Stimulated activated CD4-positive, alpha-beta T cell treated with anti-CD3 and anti-CD28 coated beads, Interleukin-12 subunit alpha, Interleukin-12 subunit beta, amount 100 ng/mL, for 4 hours (primary cell): ENCODE data around the gene DICER1.
A peak's percentile ranks its signal among the peaks of the same experiment; 100 is the strongest.
"Not testable (repeated sequence)": the region's sequence is repeated elsewhere in the genome, so short reads cannot be mapped to it uniquely, and the experiment has no call there.

ENCODE experiments used
- DNase-seq: peaks from one replicate; pipeline ENCODE4 v3.0.0-alpha.2; 2020

DICER1 gene

DNA sequence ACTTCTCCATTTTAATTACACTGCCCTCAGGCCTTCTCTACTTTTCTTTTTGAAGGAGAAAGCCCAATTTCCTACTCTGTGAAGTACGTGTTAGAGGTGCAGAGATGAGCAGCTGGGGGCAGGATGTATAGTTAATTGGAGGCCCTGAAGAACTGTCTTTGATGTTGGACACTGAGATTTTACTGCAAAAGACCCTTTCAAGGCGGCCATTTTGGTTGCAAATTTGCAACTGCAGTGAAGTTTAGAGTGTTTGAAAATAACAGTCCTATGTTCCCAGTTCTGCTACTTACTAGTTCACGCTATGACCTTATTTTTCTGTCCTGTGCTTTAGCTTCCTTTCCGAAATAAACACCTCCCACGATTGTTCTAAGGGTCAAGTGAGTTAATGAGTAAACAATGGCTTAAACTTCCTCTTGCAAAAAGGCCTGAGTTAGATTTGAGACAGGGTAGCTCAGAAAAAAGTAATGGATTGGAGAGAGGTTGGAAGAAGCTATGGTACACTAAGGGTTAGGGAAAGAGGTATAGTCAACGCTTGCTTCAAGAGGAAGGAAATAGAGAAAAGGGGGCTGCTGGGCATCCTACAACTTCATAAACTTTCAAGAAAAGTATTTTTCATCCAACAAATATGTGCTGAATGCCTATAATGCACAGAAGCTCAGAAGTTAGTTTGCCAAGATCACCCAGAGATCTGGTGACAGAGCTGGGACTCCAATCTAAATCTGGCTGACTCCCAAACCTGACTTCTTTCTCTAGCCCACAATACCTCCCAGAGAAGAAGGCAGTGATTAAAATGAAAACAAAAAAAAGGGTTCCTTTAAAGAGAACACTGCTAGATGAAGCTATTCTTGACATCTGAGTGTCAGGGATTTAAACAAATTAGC lies 26.4 kb upstream of the DICER1 start:
- DNase-seq = no peak

DNA sequence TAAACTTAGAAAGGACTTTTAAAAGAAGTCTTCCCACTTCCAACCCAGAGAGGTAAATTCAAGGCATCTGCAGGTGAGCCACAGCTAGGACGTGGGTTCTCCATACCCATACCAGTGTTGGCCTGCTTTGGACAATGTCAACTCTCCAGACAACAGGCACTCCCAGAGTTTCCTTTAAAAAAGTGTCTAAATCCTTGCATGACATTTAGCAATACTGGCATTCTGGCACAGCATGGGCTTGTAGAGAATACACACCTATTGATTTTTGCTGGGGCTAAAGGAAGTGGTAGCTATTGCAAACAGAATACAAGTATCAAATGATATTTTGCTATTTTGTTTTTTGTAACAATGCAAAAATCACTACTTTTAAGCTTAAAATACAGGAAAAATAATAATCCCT lies 25.8 kb upstream of the DICER1 start:
- no peak for DNase-seq

DNA sequence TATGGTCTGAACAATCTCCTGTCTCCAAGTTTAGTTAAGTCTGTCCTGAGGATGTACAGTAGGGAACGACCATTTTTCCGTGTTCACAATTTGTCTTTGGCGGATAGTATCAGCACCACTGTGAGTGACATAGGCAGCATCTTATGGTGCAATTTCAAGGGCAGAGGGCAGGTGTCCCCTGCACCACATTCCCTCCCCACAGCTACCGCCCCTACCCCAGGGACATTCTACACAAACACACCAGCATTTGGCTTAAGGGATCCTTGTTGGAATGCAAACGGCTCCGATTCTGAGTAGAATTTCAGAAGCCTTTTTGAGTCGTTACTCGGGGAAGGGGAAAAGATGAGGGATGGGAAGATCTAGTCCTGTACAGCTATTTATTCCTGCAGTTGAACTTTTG lies 25.1 kb upstream of the DICER1 start:
- no peak for DNase-seq

DNA sequence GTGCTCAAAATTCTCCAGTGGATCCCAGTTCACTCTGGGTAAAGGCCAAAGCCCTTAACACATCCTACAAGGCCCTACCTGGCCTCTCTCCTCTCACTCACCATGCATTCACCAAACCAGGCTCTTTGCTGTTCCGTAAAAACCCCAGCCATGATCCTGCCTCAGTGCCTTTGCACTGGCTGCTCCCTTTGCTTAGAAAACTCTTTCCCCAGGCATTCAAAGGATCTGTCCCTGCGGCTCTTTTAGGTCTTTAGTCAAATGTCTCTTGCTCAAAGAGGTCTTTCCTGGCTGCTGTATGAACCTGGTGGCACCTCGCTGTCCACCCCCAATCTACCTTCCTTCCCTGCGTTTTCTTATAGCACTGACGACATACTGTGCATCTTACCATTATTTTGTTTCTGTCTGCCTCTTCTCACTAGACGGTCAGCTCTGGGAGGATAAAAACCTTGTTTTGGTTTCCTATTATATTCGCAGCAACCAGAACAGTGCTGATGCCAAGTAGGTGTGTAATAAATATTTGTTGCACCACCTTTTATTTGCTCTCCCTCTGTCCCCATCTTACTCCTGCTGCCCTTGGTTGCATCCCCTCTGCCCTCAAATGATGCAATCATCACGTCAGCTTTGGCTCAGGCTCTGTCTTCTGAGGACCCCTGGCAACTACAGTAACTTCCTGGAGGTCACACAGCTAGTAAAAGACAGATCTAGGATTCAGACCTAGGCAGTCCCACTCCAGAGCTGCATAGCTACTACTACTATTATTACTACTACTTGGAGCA lies 23.8 kb upstream of the DICER1 start:
- DNase-seq = no peak

DNA sequence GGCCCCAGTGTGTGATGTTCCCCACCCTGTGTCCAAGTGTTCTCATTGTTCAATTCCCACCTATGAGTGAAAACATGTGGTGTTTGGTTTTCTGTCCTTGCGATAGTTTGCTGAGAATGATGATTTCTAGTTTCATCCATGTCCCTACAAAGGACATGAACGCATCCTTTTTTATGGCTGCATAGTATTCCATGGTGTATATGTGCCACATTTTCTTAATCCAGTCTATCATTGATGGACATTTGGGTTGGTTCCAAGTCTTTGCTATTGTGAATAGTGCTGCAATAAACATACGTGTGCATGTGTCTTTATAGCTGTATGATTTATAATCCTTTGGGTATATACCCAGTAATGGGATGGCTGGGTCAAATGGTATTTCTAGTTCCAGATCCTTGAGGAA lies 18.3 kb upstream of the DICER1 start:
- DNase-seq = not testable (repeated sequence)

DNA sequence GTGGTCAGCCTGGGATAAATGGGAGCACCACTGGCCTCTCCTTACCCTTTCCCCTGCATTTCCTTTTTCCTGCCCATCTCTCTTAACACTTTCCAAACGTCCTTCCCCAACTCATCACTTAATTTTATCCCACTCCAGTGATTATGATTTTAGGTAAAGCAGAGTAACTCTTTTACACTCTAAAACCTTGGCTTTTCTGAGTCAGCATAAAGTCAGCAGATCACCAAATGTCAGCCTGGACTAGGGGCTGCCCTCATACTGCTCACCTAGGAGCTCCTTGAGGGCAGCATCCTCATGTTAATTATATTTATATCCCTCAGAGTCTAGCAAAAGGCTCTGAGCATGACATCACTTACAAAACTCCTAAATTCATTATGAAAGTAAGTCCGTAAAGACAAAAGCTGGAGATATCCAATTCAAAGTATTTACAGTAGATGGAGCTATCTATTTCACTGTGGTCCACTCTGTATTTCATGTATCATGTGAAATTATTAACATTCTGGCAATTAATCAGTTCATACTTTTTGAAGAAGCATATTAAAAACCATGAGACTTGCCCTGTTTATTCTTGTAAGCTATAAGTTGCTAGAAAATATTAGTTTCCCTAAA lies 17.0 kb upstream of the DICER1 start:
- no peak for DNase-seq

DNA sequence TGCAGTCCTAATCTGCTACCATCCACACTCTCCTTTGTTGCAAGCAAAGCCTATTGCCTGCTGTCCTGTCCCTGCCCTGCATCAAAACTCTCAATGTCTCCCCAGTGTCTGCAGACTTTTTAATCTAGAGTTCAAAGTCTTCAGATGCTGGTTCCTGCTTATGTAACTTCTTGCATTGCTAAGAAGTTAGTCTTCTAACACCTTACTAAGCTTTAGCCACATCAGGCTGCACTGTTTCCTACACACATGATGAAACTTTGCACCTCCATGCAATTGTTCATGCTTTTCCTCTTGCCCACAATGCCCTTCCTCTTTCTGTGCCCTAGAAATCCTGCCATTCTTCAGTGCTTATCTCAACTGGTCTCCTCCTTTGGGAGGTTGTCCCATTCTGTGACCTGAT lies 16.2 kb upstream of the DICER1 start:
- no peak for DNase-seq

DNA sequence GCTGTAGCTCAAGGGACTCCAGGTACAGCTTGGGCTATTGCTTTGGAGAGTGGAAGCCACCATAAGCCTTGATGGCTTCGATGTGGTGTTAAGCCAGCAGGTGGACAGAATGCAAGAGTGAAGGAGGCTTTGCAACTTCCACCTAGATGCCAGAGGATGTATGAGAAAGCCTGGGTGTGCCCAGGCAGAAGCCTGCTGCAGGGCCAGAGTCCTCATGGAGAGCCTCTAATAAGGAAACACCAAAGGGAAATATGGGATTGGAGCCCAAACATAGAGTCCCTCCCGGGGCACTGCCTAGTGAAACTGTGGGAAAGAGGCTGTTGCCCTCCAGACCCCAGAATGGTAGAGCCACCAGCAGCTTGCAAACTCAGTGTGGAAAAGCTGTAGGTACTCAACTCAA lies 9.8 kb upstream of the DICER1 start:
- no peak for DNase-seq

DNA sequence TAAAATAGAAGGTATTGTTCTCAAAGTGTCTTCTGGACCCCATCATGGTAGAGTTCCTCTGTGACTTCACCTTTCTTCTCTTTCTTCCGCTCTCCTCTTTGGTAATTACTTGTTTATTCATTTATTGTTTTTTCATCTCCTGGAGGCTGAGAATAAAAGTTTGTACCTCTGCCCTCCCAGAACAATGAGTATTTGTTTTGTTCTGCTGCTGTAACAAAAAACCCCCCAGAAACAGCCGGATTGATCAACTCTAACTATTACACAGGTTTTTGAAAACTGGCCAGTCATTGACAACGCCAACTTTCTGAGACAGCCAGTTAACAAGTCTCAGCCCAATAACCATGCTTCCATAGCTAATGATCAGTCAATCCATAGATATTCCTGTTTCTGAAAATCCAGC lies 8.2 kb upstream of the DICER1 start:
- DNase-seq = no peak

DNA sequence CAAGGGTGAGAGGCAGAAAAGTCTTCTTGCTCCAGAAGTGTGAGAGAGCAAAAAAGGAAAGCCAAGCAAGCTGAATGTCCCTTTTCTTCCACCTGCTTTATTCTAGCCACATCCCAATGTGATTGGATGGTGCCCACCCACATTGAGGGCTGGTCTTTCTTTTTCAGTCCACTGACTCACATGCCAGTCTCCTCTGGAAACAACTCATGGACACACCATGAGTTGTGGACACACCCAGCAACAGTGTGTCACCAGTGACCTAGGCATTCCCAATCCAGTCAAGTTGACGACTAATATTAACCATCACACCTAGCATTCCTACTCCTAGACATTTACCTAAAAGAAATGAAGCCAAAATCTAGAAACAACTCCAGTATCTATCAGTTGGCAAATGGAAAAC lies 7.2 kb upstream of the DICER1 start:
- DNase-seq = no peak

DNA sequence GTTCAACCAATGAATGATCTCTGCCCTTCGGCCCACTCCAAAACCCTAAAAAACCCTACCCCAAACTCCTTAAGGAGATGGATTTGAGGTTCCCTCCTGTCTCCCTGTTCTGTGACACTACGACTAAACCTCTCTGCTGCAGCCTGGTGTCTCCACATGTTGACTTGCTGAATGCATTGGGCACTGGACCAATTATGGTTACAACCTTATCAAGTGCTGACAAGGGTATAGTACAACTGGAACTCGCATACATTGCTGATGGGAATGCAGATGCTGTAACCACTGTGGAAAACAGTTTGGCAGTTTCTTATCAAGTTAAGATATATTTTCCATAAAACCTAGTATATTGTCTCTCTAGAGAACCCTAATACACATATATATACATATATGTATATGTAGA lies 6.3 kb upstream of the DICER1 start:
- DNase-seq = no peak

DNA sequence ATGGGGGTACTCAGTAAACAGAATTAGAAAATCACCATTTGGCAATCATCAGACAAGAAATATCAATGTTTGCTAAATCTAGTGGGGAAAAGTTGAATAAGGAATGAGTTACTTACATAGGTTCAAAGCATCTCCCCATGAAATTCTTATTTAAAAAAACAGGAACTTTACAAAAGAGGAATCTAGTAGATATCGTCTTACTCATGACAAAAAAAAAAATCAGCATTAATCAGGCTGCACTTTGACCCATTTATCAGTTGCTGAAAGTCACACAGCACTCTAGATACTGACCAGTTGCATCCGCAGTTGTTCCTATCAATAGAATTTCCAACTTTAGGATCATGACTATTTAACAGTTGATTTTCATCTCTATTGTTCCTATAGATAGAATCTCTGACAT lies 5.8 kb upstream of the DICER1 start:
- DNase-seq = no peak

DNA sequence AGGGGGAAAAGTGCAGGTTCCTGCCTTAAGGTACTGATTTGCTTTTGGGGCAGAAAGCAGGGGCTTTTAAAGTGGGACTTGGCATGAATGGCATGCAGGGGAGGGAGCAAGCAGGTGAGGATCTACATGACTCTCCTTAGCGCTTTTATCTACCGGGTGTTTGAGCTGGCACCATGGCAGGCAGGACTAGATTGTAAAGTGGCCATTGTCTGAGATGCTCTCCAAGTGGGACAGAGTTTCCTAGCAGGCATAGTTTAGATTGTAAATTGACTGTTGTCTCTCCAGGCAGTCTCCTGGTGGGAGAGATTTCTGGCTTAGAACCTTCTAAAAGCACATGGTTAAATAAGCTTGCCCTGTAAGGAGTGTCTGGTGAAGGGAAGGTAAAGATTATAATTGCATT lies 5.3 kb upstream of the DICER1 start:
- DNase-seq = no peak

DNA sequence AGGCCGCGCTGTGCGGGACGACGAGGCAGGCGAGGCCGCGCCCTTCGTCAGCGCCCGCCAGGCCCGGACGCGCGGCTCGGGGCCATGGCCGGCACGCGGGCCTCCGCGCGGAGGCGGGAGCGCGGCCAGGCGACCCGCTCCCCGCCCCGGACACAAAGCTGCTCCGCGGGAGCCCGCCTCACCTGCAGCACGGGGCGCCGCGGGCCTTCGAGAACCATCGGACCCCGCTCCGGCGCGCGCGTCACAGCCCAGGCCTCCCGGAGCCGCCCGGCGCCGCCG lies 342 bp downstream of the DICER1 start:
- no peak for DNase-seq

DNA sequence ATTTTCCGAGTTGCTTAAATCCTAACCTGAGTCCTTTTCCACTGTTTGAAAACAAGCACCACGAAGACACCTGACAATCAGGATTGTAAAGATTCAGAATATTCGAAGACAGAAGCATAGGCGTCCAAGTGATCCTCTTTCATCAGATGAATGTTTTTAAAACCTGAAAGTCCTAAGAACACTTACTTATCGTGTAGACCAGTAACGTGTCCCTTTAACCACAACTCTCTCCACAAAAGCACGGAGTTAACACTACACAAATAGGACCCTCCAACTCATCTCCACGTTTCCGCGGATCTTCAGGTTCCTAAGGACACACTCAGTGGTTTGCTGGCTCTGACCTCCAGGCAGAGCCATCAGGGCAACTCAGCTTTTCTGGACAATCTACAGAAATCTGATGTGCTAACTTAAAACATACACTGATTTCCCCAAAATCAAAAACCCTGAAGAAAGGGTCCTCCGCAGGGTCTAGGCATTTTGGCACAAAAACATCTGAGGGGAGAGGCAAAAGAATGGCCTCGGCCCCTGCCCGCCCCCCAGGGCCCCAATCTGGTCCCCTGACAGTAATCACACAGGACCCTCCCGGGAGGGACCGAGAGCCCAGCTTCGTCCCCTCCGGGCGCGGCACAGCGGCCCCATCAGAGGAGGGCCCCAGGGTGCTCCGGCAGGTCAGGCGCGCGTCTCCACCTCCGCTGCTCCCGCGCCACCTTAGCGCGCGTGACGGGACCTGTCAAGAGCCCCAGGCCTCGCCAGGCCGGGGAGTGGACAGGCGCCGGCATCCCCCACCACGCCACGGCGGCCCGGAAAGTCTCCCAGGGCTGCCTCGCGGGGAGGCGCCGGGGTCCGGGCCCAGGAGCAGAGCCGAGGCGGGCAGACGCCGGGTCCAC lies 925 bp downstream of the DICER1 start:
- peak; percentile 32 for DNase-seq

DNA sequence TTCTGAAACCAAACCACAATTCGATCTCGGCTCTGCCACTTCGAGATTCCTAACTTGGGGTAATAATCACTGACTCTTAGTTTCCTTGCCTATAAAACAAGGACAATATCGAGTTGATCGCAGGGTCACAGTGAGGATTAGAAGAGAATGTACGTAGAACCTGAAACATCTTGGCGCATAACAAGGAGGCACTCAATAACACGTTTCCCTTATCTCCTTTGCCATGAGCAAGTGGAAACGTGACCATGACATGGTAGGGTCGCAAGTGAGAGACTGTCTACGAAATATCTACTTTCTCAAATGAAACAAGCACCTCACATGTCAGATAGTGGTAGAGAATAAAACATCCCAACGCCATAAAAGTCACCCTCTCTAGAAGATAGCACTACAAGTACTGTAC lies 2.3 kb downstream of the DICER1 start:
- DNase-seq = no peak

DNA sequence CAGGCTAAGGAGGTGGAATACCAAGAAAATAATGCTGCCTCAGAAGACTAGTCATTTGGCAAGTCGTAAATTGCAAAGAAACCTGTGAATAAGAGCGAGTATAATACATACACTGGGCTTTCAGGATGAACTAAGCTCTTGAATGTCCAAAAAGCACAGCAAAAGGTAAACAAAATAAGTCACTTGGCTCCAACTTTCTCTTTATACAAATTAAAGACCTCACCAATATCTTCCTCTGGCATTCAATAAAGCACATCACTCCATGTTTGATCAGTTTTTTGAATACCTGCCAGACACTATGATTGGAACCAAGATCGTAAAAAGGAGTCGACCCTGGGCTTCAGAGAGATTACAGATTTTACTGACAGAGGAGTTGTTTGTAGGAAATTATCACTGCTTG lies 3.5 kb downstream of the DICER1 start:
- DNase-seq = no peak

DNA sequence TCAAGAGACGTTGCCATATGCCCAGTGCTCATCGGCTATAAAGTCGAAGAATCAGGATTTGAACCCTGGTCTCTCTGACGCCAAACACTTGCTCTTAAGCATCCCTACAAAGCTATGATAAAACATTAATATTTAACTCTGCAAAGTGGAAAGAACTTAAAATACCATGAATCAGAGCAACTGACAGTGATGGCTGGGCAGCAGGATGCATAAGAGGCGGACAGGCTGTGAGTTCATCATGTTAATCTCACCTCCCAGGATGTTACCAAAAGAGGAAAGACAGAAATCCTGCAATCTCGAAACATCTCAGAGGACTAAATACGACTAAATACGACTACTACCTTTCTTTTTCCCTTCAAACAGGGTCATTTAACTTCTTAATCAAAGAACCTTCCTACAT lies 5.8 kb downstream of the DICER1 start:
- no peak for DNase-seq

DNA sequence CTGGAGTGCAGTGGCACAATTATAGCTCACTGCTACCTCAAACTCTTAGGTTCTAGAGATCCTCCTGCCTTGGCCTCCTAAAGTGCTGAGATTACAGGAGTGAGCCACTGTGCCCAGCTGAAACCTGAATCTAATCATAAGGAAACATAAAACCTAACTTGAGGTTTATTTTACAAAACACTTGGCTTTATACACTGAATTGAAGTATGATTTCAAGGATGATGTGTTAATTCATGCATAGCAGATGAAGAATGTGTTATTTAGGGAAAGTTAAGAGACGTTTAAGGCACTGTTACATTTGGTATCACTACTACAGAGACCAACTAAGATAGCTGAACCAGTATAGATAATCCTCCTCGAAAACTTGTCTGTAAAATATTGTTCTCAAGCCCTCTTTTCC lies 6.4 kb downstream of the DICER1 start:
- no peak for DNase-seq

DNA sequence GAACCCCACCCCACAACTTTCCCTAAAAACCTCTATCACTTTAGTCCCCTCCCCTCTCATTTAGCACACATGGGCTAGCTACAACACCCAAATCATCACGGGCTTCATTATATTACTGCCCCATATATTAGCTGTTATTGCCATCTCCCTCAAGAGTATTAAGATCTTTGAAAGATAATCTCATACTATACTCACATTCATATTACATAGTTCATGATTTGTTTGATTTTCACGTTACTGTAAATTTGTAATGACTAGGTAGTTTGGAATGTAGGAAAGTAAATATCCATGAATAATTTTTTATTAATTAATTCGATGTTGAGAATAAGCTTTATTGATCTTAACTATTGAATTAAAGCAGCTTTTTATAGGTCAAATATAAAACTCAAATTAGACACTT lies 7.9 kb downstream of the DICER1 start:
- no peak for DNase-seq

DNA sequence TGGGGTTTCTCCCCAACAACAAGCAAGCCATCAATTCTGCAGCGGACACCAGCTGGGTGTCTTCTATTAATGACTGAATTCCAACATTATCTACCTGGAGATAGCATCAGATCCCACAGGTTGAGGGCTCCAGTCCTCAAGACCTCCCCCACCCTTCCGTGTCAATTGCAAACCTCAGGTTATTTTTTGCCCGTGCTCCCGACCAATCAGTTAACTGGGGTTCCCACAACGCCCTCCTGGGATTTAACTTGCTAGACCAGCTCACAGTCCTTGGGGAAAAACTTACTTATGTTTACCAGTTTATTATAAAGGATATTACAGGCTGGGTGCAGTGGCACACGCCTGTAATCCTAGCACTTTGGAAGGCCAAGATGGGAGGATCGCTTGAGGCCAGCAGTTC lies 9.7 kb downstream of the DICER1 start:
- DNase-seq = no peak

DNA sequence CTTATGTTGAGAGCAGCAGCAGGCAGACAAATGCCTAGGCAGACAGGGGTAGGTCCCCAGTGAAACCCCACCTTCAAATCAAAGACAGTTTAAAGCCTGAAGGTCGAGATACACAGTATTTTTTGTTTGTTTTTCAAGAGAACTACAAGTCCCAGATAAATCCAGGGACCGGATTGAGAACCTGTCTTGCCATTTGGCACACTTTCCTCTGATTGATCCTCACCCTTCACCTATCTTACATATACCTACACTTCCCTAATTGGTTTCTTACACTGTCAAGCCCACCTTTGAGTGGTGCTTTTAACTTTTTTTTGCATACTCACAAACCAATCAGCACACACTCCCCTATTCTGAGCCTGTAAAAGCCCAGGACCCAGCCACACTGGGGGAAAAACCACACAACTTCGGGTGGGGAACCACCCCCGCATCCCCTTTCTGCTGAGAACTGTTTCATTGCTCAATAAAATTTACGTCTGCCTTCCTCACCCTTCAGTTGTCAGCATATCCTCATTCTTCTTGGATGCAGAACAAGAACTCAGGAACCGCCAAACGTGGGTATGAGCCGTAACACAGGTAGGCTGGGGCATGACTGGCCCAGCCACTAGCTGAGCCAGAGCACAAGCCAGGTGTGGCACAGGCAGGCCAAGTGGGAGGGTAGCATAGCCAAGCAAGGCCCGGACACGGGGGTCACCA lies 11.1 kb downstream of the DICER1 start:
- DNase-seq = no peak

DNA sequence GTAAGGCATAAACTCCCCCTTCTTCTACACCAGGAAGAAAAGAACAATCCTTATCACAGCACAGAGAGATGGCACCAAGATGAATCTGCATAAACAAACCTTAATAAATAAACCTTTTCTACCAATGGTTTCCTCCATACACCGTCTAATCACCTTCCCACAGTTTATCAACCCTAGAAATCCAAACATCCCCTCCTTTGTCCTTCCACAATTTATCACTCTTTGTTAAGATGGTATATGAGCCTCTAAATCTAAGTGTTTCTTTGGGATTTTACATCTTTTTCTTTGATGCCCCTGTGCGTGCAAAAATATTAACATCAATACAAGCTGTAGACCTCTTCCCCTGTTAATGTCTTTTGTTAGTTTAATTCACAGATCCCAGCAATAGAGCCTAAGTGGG lies 12.5 kb downstream of the DICER1 start:
- no peak for DNase-seq
